Natural killer cell (primary cell): ENCODE measurements around the gene RFC5. TPM values are rescaled to one million over a fixed set of nuclear protein-coding genes. Genes with fewer than 3 reads are reported as not detected.
"Not testable (repeated sequence)": the region's sequence is repeated elsewhere in the genome, so short reads cannot be mapped to it uniquely, and the experiment has no call there.

ENCODE experiments used
- ATAC-seq, 3 donors: fragments of 150-1000 bp in 2 of 3; fragments of 200-7000 bp in 1 of 3; cut with Tn5 transposase; 1 replicate in 1 of 3; 2 replicates in 2 of 3; pipeline ENCODE4 v1.10.0; 2021; ENCODE audit warnings: mild to moderate bottlenecking in 2 of 3, moderate library complexity in 2 of 3
- DNase-seq, 2 donors: peaks; one replicate each; pipeline versions ENCODE4 v3.0.0 to v3.0.0-alpha.2; 2013 to 2021; ENCODE audit warnings: mixed read lengths in 1 of 2
- H3K27ac ChIP-seq: one replicate; pipeline ENCODE4 v1.5.1; 2013; ENCODE audit warnings: mild to moderate bottlenecking, low read length
- H3K27me3 ChIP-seq: one replicate; pipeline ENCODE4 v1.6.1; 2013; ENCODE audit warnings: low read length; ENCODE audit not compliant: control insufficient read depth, insufficient read depth
- H3K36me3 ChIP-seq: one replicate; pipeline ENCODE4 v1.6.1; 2013; ENCODE audit warnings: low read length; ENCODE audit not compliant: control insufficient read depth, insufficient read depth
- H3K4me1 ChIP-seq: one replicate; pipeline ENCODE4 v1.6.1; 2013; ENCODE audit warnings: low read length; ENCODE audit not compliant: control insufficient read depth, insufficient read depth
- H3K4me3 ChIP-seq: one replicate; pipeline ENCODE4 v1.5.1; 2013; ENCODE audit warnings: low read length
- H3K9me3 ChIP-seq: one replicate; pipeline ENCODE4 v1.6.1; 2013; ENCODE audit warnings: low read length; ENCODE audit not compliant: control insufficient read depth, insufficient read depth
- H3K27ac Mint-ChIP-seq, 2 donors: one replicate each; pipeline ENCODE4 v1.8.0; 2022; ENCODE audit warnings: mild to moderate bottlenecking in 2 of 2, mixed read lengths in 2 of 2, moderate library complexity in 1 of 2
- H3K27me3 Mint-ChIP-seq, 2 donors: one replicate each; pipeline ENCODE4 v1.8.0; 2022; ENCODE audit warnings: low read depth in 2 of 2, mixed read lengths in 2 of 2
- H3K36me3 Mint-ChIP-seq: one replicate; pipeline ENCODE4 v1.8.0; 2022; ENCODE audit warnings: mixed read lengths
- H3K4me1 Mint-ChIP-seq, 2 donors: one replicate each; pipeline ENCODE4 v1.8.0; 2022; ENCODE audit warnings: mixed read lengths in 2 of 2
- H3K4me3 Mint-ChIP-seq: one replicate; pipeline ENCODE4 v1.8.0; 2022; ENCODE audit warnings: mild to moderate bottlenecking, moderate library complexity, mixed read lengths
- H3K9me3 Mint-ChIP-seq, 2 donors: one replicate each; pipeline ENCODE4 v1.8.0; 2022; ENCODE audit warnings: mixed read lengths in 2 of 2
- WGBS: methylation state at CpG from one replicate; pipeline ENCODE4 v1.1.7; 2013; ENCODE audit warnings: missing lambda C conversion rate; ENCODE audit not compliant: insufficient coverage; 5-methylcytosine and 5-hydroxymethylcytosine counted together
- intact Hi-C: fragments of 100-400 bp; cut with micrococcal nuclease; formaldehyde crosslinking; loops from one replicate; pipeline ENCODE4 v1.14.2; 2022
- total RNA-seq, 4 donors: library from RNA; stranded (reverse); fragments of 120-200 nt in 1 of 4; gene quantifications; one replicate each; pipeline versions ENCODE4 v1.2.3 to v1.2.4, GENCODE V29; 2013 to 2022
- TF ChIP-seq, protein P1 (sequence below): fragments of 200-600 bp; IDR thresholded peaks from one replicate; pipeline ENCODE4 v1.8.0; 2022; ENCODE audit warnings: antibody characterized with exemption

Gene RFC5
- total RNA-seq, 3 donors from 2014 or later (not counting 1 experiment from before 2014, with no cell fraction given) = 11.9 to 19.6 (median 15.8) TPM

DNA sequence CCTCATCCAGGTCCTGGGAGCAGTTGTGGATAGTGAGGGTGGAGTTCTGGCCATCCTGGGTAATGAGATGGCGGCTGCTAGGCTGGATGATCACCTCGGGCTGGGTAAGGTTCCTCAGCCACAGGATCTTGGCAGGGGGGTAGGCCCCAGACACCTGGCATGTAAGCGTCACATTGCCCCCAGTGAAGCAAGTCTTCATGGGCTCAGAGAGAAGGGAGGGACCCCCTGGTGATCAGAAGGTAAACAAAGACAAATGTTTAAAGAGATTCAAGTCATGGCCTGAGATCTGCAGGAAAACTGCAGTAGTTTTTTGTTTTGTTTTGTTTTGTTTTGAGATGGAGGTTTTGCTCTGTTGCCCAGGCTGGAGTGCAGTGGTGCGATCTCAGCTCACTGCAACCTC, 57.3 kb downstream of the RFC5 start:
- Histone ChIP-seq H3K4me3 (no peak overlapping the region), H3K4me1 (no peaks in the 10 kb centered on the region), H3K27me3 (no peaks in the 10 kb centered on the region), H3K27ac (no peak overlapping the region), H3K36me3 (no peaks in the 10 kb centered on the region), H3K9me3 (no peaks in the 10 kb centered on the region)
- TF ChIP-seq, protein P1, sequence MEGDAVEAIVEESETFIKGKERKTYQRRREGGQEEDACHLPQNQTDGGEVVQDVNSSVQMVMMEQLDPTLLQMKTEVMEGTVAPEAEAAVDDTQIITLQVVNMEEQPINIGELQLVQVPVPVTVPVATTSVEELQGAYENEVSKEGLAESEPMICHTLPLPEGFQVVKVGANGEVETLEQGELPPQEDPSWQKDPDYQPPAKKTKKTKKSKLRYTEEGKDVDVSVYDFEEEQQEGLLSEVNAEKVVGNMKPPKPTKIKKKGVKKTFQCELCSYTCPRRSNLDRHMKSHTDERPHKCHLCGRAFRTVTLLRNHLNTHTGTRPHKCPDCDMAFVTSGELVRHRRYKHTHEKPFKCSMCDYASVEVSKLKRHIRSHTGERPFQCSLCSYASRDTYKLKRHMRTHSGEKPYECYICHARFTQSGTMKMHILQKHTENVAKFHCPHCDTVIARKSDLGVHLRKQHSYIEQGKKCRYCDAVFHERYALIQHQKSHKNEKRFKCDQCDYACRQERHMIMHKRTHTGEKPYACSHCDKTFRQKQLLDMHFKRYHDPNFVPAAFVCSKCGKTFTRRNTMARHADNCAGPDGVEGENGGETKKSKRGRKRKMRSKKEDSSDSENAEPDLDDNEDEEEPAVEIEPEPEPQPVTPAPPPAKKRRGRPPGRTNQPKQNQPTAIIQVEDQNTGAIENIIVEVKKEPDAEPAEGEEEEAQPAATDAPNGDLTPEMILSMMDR = no peak
- H3K36me3 Mint-ChIP-seq = no peaks in the 10 kb centered on the region
- H3K4me3 Mint-ChIP-seq = no peak overlapping the region
- H3K27ac Mint-ChIP-seq = no peak overlapping the region
- no peaks in the 10 kb centered on the region for H3K9me3 Mint-ChIP-seq
- intact Hi-C loops = no loop called here
- DNase-seq = no peak
- peaks cover 3 to 4% of the 10 kb centered on the region in 2 donors for H3K27me3 Mint-ChIP-seq
- WGBS = 90% methylated on average over 4 of the region's 4 CpGs
- no peaks in the 10 kb centered on the region for H3K4me1 Mint-ChIP-seq
- no peak for ATAC-seq

GRCh38 chr12:118081521-118081920, 65.0 kb downstream of the RFC5 start:
- H3K27ac Mint-ChIP-seq, H3K9me3 Mint-ChIP-seq, intact Hi-C loops, ATAC-seq, DNase-seq, H3K27me3 Mint-ChIP-seq, H3K4me1 Mint-ChIP-seq, H3K36me3 ChIP-seq, H3K4me1 ChIP-seq, H3K27ac ChIP-seq, H3K4me3 Mint-ChIP-seq, H3K9me3 ChIP-seq, H3K27me3 ChIP-seq, H3K36me3 Mint-ChIP-seq, H3K4me3 ChIP-seq: not testable (repeated sequence)
- WGBS = 91% methylated on average over 9 of the region's 9 CpGs

Other genes with a start within 250 kb of the RFC5 start
- not detected for gene KSR2, start 47.7 kb upstream of the RFC5 start, total RNA-seq
- 10 to 100 TPM; 25.5 to 29.5 (median 28.8) TPM for gene WSB2, start 44.5 kb downstream of the RFC5 start, total RNA-seq
- 1 to 10 TPM in 1 of 3 donors, under 1 TPM in 2; 0.56 to 2.2 (median 0.75) TPM for gene VSIG10, start 87.3 kb downstream of the RFC5 start, total RNA-seq
- 10 to 100 TPM; 38.0 to 54.0 (median 41.4) TPM for gene PEBP1, start 119.4 kb downstream of the RFC5 start, total RNA-seq